Measurements from ENCODE around the gene EPAS1. TPM values are rescaled to one million over a fixed set of nuclear protein-coding genes. Genes with fewer than 3 reads are reported as not detected.

Gene EPAS1
- total RNA-seq, 1 experiment from 2014 or later, result 23.7 TPM

GRCh38 chr2:46409756-46410155 lies 112.5 kb downstream of the EPAS1 start:
- DNase-seq (ENCODE audit: low read depth), result no peak

- DNase-seq (ENCODE audit: low read depth), result no peak
Measured at GRCh38 chr2:46410273-46411244, 113.4 kb downstream of the EPAS1 start.

- peak; percentile 10 for DNase-seq (ENCODE audit: low read depth)
Measured at GRCh38 chr2:46411245-46411641, 114.0 kb downstream of the EPAS1 start.

- no peak for DNase-seq (ENCODE audit: low read depth)
Measured at GRCh38 chr2:46411985-46412384, 114.8 kb downstream of the EPAS1 start.

DNA sequence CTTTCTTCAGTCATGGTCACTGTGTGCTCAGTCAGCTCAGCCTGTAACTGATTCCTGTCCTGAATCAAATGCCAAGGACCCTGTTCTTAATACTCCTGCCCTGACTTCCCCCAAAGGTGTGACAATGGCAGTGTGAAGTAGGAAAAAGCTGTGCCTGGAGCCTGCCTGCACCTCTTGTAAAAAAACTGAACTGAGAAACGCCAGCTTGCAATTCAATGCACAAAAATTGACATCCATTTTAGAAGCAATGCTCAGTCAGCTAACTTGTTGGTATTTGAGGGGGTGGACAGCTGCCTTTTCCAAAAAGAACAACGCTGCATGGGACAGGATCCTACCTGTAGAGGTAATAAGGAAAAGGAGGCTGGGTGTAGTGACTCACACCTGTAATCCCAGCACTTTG lies 115.9 kb downstream of the EPAS1 start:
- DNase-seq (ENCODE audit: low read depth), result no peak

DNA sequence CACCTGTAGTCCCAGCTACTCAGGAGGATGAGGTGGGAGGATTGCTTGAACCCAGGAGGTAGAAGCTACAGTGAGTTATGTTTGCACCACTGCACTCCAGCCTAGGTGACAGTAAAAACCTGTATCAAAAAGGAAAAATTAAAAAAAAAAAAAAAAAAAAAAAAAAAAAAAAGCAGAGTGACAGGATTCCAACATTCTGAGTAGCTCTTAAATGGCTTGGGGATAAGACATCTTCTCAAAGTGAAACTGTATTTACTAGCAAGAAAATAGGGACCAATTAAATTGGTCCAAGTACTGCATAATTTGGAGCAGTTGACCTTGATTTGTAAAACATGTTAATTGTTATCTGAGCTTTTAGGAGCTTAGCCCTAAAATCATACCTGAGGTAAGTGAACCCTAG lies 116.4 kb downstream of the EPAS1 start:
- DNase-seq (ENCODE audit: low read depth), result no peak

DNA sequence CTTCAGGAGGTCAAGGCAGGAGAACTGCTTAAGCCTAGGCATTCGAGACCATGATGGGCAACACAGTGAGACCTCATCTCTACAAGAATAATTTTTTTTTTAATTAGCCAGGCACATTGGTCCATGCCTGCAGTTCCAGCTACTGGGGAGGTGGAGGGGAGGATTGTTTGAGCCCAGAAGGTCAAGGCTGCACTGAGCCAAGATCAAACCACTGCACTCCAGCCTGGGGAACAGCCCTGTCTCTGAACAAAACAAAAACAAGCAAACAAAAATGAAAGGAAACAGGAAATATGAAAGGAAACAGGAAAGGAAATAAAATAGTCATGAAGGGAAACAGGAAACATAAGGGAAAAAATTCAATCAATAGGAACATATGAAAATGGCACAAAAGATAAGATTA lies 117.5 kb downstream of the EPAS1 start:
- DNase-seq (ENCODE audit: low read depth), result no peak

DNA sequence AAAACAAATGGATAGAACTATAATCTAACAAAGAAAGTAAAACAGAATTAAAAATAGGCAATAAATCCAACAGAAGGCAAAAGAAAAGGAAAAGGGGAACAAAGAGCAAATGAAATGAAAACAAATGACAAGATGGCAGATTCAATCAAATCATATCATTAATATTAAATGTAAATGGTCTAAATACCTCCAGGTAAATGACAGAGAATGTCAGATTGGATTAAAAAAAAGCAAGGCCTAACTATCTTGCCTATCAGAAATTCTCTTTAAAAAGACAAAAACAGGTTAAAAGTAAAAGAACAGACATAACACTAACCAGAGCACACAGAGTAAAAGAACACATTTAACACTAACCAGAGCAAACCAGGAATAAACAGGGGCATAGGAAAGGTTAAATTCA lies 119.1 kb downstream of the EPAS1 start:
- no peak for DNase-seq (ENCODE audit: low read depth)

DNA sequence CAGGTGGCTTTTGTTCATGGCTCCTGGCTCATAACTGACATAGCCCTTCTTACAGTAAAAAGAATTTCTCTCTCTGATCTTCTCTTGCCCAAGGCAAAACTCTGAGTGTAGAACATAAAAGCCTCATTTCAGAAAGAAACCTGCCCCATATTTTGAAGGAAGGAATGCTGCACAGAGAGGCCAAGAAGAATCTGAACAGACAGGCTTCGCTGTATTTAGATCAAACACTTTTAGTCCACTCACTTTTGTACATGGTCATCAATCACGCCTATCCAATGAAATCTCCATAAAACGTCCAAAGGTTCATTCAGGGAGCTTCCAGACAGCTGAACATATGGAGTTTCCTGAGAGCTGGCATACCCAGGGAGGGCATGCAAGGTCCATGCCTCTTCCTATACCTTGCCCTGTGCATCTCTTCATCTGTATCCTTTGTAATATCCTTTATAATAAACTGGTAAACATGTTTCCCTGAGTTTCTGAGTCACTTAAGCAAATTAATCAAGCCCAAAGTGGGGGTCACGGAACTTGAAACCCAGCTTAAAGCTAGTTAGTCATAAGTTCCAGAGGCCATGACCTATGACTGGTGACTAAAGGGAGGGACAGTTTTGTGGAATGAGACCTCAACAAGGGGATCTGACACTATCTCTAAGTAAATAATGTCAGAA lies 119.7 kb downstream of the EPAS1 start:
- peak; percentile 84 for DNase-seq (ENCODE audit: low read depth)

- DNase-seq (ENCODE audit: low read depth), result no peak
Measured at GRCh38 chr2:46420945-46421344, 123.7 kb downstream of the EPAS1 start.

- DNase-seq (ENCODE audit: low read depth), result no peak
Measured at GRCh38 chr2:46421361-46421760, 124.2 kb downstream of the EPAS1 start.

DNA sequence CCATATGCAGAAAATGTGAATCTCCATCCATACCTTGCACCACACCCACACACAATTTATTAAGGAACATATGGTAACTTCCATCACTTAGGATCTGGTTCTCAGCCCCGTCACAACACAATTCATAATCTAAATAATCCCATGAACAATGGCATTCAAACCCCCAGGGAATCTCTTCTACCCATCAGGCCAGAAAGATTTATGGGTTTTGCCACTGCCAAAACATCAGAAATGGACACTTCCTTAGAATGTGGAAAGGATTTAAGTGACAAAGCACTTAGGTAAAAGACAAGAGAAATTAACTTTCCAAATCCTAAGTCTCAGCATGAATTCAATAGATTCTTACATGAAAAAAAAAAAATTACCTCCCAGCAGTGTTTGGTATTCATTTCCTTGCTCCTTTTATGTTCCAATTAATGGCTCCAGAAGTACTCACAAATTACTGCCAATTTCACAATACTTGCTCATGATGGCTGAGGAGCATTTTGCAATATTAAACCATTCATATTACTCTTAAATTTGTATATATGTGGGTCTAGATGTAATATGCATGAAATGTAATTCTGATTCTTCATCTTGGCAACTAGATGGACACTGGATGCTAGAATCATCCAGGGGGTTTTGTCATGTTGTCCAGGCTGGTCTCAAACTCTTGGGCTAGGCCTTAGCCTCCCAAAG lies 125.6 kb downstream of the EPAS1 start:
- no peak for DNase-seq (ENCODE audit: low read depth)

GRCh38 chr2:46424937-46425336 lies 127.7 kb downstream of the EPAS1 start:
- no peak for DNase-seq (ENCODE audit: low read depth)

- no peak for DNase-seq (ENCODE audit: low read depth)
Measured at GRCh38 chr2:46428911-46429436, 131.8 kb downstream of the EPAS1 start.

DNA sequence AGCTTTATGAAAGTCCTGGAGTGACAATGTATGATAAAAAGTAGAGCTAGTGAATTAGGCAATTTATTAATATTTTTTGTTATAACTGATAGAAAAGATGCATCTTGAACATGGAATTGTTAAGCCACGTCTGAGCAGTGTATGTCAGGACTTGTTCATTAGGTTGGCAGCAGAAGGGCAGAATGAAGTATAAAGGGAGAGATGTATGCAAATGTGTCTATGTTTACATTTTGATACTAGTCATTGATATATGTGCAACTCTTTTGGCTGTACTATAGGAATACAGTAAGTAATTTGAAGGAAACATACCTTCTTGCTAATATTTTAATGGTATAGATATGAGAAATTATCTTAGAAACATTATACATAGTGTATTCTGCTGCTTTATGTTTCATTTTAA lies 133.2 kb downstream of the EPAS1 start:
- DNase-seq (ENCODE audit: low read depth), result no peak

GRCh38 chr2:46430992-46431391 lies 133.8 kb downstream of the EPAS1 start:
- no peak for DNase-seq (ENCODE audit: low read depth)

DNA sequence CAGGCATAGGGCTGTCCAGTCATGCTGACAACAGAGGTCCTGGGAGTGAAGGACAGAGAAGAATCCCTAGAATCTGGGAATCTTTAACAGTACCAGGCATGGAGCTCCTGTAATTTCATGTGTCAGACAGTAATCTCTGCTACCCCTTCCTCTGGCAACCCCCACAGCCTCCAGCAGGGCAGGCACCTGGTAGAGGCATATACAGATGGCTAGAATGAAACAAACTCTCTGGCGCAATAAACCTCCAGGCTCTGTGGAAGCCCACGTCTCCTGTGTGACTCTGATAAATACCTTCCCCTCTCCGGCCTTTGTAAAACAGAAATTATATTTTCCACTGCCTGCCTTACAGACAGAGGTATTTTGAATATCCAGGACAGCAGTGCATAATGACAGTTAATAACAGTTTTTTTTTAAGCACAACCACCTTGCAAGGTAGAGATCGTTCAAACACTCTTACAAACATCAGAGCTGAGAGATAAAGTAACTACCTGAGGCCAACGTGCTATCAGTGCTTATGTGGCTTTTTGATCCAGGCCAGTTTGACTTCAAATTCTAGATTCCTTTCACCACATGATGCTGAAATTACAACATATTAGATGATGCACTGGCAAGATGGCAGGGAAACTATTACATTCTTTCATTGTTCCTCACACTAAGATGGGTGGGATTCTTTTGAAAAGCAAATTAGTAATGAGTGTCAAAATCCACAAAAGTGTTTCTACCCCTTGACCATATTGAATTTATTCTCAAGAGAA lies 134.5 kb downstream of the EPAS1 start:
- no peak for DNase-seq (ENCODE audit: low read depth)

DNA sequence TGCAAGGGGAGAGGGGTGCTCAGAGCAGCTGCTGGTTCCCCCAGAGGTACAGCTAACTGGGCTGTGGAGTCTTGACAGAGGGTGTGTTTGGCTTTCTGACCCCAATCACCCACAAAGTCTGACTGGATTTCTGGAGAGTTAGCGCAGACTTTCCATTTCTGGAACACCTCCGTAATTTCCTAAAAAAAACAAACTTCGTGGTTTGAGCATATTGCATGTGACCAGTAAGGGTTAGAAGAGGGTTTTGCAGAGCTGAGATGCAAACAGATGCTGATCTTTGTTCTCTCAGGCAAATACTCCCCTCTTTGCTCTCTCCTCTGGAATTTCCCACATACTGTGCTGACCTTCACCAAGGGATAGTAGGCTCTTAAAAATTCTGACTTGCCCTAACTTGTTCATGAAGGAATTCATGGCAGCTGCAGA lies 137.7 kb downstream of the EPAS1 start:
- peak; percentile 62 for DNase-seq (ENCODE audit: low read depth)

- no peak for DNase-seq (ENCODE audit: low read depth)
Measured at GRCh38 chr2:46435353-46435752, 138.1 kb downstream of the EPAS1 start.

DNA sequence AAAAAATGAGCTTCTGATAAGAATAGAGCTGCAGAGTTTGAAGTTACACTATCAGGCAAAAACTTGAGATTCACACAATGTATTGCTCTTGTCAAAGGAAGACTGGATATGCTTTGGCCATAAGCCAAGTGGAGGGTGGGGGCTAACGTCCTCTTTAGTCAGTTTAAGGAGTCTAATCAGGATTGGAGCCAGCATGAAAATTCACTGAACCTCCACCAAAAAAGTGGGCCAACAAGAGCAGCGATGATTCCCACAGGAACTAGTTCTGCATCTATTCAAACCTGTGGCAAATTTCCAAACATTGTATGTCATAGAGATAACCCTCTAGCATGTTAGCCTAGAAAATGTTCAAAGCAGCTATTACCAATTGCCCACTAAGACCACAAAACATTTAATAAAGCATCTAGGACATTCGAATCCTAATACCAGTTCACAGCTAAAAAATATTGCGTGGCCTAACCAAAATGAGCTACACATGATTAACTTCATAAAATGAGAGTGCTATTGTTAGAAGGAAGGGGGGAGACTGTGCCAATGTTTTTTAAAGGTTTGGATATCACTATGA lies 138.7 kb downstream of the EPAS1 start:
- no peak for DNase-seq (ENCODE audit: low read depth)

All from M059J (cell line).